Activated T-helper 9 cell treated with anti-CD3 and anti-CD28 coated beads, Interleukin-2, amount 50 U/mL, for 16 hours (primary cell): ENCODE results near the gene TM4SF20.

Experiments used
- DNase-seq: peaks from one replicate; pipeline ENCODE4 v3.0.0-alpha.2; 2020; ENCODE audit warnings: low read depth

TM4SF20 gene

DNA sequence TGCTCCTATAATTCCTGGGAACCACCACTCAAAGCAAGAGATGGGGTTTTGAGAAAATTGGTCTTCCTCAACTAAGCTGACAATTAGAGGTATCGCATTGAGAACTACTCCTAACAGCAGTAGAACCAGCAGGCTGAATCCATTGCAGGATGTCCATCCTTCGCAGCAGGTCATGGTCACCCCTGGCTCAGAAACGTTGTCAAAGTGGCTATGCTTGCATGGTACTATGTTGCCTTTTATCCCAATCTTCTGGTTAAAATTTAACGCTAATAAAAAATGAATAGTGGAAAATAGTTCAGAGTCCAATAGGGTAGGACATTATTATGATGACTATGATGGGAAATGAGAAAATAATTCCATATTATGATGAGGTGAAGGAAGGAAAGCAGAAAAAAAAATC, at the start of gene TM4SF20:
Gene TM4SF20 (minus strand): TSS at position 212 of the 400 bp plus-strand sequence. CDS start 38 bp downstream, at position 174.
- no peak for DNase-seq

DNA sequence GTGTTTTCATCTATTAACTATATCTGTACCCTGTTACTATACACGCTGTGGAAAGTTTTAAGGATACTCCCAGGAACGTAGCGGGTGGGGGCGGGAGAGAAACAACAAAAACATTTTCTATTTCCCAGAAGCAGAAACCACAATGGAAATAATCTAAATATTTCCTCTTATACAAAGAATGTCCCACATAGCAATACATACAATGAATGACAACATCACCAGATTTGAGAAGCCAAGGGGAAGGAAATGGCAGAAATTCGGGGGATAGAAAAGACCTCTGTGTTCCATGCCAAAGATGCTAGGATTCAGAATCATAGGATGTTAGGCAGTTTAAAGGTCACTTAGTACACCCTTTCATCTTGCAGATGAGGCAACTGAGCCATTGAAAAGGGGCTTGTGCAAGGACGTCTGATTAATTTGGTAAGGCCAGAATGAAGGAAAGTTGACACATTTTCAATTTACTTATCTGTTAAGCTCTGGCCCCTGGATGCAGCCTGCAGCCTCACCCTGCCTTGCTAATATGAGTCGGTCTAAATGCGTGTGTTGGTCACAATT, 49.7 kb upstream of the TM4SF20 start:
- DNase-seq: no peak

DNA sequence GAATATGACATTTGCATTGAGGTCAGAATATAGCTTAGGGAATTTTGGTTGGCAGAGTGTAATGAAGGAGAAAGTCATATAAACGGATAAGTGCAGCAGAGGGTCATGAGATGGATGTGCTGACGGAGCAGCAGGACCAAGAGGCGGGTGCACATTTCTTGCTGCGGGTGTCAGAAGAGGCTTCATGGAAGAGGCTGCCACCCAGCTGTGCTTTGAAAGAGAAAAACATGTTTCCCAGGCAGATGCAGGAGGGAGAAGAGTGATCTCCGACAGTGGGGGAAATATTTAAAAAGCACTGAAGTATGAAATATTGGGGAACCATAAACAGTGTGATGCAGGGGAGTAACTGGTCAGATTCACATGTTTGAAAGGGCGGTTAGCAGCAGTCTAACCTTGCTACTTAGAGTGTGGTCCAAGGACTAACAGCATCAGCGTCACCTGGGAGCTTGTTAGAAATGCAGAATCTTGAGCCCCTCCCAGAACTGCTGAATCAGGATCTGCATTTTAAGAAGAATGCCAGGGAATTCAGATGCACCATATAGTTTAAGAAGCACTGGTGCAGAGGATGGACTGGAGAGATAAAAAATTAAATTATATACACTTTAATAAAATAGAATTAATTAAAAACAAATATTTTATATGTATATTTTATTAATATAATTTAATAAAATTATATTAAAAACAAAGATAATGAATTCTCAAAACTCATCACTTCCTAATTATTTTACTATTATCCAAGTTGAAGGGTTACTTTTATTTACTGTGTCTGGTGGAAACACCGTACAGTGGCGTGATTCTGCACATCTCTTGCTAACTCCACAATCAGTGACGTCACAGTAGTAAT, 44.8 kb upstream of the TM4SF20 start:
- DNase-seq: no peak

GRCh38 chr2:227420087-227421052, 41.3 kb upstream of the TM4SF20 start:
- DNase-seq: no peak

- DNase-seq: no peak
Measured at GRCh38 chr2:227416701-227417100, 37.6 kb upstream of the TM4SF20 start.

DNA sequence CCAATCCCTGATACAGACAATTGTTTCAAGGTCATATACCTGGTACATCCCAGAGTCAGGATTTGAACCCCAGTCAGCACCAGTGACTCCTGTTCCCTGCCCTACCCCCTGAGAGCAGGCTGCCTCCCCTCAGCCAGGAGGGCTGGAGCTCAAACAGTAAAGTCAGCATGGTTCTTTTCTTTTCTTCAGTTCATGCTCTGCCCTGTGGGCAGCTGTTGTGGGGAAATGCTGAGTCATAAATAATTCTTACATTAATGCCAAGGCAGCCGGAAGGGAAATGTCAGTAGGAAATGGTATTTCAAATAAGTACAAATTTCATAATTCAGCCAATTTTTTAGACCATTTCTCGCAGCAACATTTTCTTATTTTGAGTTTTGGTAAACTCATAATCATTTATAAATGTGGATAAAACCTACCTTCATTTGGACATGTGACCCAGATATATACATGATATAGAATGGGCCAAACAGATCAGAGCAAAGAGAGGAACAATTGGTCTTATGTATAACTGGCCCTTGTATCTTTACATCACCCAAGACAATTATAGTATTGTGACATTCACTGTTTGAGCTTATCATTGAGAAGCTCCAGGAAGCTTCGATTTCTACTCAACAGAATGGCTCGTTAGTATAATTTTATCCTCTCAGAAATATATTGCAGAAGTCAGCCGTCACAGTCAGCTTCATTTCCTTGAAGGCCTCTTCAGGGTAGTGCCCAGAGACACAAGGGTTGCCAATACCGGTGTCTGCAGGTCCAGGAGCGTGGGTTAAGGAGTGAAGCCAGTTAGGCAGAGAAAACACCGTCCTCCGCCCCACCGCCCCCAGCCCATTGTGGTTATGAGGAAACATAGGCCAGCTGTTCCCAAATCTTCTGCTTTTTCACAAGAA, 36.7 kb upstream of the TM4SF20 start:
- DNase-seq: no peak

DNA sequence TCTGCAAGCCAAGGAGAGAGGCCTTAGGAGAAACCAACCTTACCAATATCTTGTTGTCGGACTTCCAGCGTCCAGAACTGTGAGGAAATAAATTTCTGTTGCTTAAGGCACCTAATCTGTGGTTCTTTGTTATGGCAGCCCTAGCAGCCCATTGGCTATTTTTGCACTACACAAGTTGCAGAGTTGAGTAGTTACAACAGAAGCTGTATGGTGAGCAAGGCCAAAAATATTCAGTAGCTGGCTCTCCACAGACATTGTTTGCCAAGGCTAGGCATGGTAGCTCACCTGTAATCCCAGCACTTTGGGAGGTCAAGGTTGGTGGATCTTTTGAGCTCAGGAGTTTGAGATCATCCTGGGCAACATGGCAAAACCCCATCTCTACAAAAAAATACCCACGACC, 35.7 kb upstream of the TM4SF20 start:
- DNase-seq: no peak

DNA sequence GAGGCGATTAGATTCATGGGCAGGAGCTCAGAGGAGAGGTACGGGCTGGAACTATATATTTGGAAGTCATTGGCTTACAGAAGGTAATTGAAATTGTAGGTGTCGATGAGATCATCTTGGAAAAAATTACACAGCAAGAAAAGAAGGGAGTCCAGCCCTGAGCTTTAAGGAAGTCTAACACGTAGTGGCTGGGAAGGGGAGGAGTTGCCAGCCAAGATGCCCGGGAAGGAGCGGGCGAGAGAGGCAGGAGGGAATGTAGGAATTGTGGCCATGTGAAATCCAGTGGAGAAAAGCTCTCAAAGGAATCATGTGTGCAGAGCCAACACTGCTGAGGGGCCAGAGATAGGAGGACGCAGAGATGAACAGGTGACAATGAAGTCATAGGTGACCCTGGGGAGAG, 34.3 kb upstream of the TM4SF20 start:
- DNase-seq: no peak

GRCh38 chr2:227412877-227413276, 33.8 kb upstream of the TM4SF20 start:
- no peak for DNase-seq

DNA sequence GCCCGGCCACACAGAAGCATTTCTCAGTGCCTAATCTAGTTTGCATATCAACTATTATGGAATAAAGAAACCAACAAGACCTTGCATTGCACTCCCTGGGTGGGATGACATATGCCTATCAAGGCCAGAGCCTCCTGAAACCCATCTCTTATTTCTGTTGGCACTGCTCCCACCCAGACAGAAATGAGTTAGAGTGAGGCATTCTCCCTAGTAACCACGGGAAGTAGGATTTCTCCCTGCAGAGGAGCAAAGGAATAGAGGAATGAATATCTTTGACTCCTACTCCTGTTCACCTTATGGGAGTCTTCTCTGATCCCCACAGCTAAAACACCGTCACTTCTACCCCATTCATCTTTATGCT, 32.9 kb upstream of the TM4SF20 start:
- no peak for DNase-seq

- DNase-seq: peak; percentile 41
Measured at GRCh38 chr2:227411320-227411989, 32.3 kb upstream of the TM4SF20 start.

DNA sequence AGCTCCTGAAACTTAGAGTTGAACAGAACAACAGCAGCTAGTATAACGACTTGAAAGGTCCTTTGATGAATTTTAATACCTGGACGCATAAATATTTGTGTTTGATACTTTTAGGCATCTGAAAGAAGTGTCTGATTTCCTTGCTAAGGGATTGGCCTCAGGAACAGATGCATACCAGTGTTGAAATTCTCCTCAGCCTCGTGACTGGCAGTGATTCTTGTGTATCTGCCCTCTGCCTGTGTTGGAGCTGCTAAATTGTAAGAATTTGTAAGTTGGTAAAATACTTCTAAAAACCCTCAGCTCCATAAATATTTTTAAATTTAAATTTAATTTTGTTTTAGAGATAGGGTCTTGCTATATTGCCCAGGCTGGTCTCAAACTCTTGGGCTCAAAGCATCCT, 31.1 kb upstream of the TM4SF20 start:
- DNase-seq: no peak

DNA sequence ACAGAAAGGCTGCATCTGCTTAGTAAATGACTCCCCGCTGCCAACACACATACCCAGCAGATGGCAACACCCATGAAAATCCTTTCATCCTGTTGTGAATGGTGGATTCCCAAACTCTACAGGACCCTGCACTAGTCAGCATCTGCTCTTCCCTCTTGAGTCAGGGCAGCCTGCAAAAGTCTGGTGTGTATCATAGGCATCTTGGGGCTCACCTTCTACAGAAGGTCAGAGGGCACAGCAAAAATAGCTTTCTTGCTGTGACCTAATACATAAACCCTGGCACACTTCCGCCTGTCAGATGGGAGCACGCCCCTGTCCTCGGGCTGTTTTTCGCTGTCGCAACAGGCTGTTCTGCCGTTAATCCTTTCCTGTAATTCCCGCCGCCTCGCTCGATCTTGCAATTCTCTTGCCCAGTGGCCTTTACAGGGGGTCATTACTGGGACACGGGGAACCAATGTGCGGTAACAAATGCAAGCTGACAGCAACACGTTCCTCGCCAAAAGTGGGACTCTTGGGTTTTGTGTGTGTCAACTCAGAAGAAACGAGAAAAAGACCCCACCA, 28.6 kb upstream of the TM4SF20 start:
- DNase-seq: no peak

GRCh38 chr2:227406177-227407031, 27.3 kb upstream of the TM4SF20 start:
- DNase-seq: no peak

DNA sequence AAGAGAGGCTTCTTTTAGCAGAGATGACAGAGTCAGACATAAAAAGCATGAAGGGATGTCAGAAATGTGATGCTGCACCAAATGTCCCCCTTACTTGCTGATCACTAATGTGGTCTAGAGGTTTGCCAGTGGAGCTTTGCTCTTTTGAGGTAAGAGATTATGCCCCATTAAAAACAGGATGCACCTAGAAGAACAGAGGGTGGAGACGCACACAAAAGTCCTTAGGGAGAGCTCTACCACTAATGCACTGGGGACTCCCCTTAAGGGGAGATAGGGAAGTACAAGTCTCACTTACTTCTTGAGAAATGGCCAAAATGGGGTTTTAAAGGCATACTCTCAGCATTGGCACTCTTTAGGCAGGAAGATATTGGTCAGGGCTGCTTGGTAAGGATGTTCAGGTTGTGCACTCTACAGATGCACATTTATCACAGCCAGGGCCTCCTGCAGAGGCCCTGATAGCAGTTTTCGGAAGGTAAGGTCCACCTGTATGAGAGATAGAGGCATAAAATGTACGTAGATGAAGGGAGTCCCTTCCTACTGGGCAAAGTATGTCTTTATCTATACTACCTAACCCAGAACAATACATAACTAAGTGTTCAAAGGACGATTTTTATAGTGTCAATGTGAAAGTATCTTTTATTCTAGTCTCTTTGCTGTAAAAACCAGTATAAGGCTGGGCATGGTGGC, 25.6 kb upstream of the TM4SF20 start:
- no peak for DNase-seq

DNA sequence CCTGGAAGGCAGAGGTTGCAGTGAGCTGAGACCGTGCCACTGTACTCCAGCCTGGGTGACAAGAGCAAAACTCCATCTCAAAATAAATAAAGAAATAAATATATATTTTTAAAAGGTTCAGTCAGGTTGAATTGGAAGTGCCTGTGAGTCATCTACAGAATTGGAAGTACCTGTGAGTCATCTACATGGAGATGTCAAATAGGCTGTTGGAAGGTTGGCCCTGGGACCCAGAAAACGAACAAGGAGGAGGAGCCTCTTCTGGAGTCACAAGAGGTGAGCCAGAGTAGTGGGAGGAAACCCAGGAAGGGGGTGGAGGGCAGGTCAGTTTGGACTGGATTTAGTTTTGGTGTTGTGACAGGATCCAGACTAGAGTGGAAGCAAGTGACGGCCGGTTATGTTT, 23.9 kb upstream of the TM4SF20 start:
- DNase-seq: no peak

GRCh38 chr2:227402321-227402720, 23.2 kb upstream of the TM4SF20 start:
- no peak for DNase-seq

GRCh38 chr2:227401550-227401949, 22.4 kb upstream of the TM4SF20 start:
- no peak for DNase-seq
